Mesendoderm (in vitro differentiated cells): Measurements from ENCODE around the gene TARS2.

Experiments
- DNase-seq: peaks from one replicate; pipeline ENCODE4 v3.0.0; 2013
- H2AK5ac ChIP-seq: 2 replicates; pipeline ENCODE4 v1.6.1; 2013; ENCODE audit warnings: low read length, inconsistent platforms
- H2BK120ac ChIP-seq: 2 replicates; pipeline ENCODE4 v1.6.1; 2013; ENCODE audit warnings: low read depth, mild to moderate bottlenecking, low read length, moderate library complexity, mixed read lengths
- H2BK15ac ChIP-seq: replicated peaks from 2 replicates; pipeline ENCODE4 v1.6.1; 2013; ENCODE audit warnings: low read depth, mild to moderate bottlenecking, moderate library complexity
- H2BK5ac ChIP-seq: 2 replicates; pipeline ENCODE4 v1.6.1; 2013; ENCODE audit warnings: low read length, inconsistent platforms
- H3K18ac ChIP-seq: 2 replicates; pipeline ENCODE4 v1.6.1; 2013; ENCODE audit warnings: mild to moderate bottlenecking, low read length, mixed read lengths
- H3K23ac ChIP-seq: one replicate; pipeline ENCODE4 v1.6.1; 2013; ENCODE audit warnings: low read length
- H3K27ac ChIP-seq: 2 replicates; pipeline ENCODE4 v1.5.1; 2013; ENCODE audit warnings: low read depth, mild to moderate bottlenecking, inconsistent platforms, low read length, moderate library complexity
- H3K27me3 ChIP-seq: 2 replicates; pipeline ENCODE4 v1.6.1; 2013; ENCODE audit warnings: low read length, control low read depth, mild to moderate bottlenecking, inconsistent platforms; ENCODE audit not compliant: insufficient read depth, poor library complexity
- H3K36me3 ChIP-seq: 2 replicates; pipeline ENCODE4 v1.6.1; 2013; ENCODE audit warnings: low read length, inconsistent platforms; ENCODE audit not compliant: control insufficient read depth, insufficient read depth
- H3K4ac ChIP-seq: one replicate; pipeline ENCODE4 v1.6.1; 2013; ENCODE audit warnings: low read depth, mild to moderate bottlenecking, low read length, moderate library complexity
- H3K4me1 ChIP-seq: 2 replicates; pipeline ENCODE4 v1.6.1; 2013; ENCODE audit warnings: low read depth, low read length, inconsistent platforms; ENCODE audit not compliant: control insufficient read depth
- H3K4me2 ChIP-seq: 2 replicates; pipeline ENCODE4 v1.6.1; 2013; ENCODE audit warnings: low read length
- H3K4me3 ChIP-seq: 2 replicates; pipeline ENCODE4 v1.5.1; 2013; ENCODE audit warnings: mild to moderate bottlenecking, low read length
- H3K56ac ChIP-seq: one replicate; pipeline ENCODE4 v1.6.1; 2013; ENCODE audit warnings: low read length
- H3K79me1 ChIP-seq: 2 replicates; pipeline ENCODE4 v1.6.1; 2013; ENCODE audit warnings: low read length, inconsistent platforms
- H3K79me2 ChIP-seq: 2 replicates; pipeline ENCODE4 v1.6.1; 2013; ENCODE audit warnings: mild to moderate bottlenecking, low read length; ENCODE audit not compliant: control insufficient read depth, insufficient read depth
- H3K9ac ChIP-seq: 2 replicates; pipeline ENCODE4 v1.6.1; 2013; ENCODE audit warnings: low read length, inconsistent platforms
- H4K5ac ChIP-seq: one replicate; pipeline ENCODE4 v1.6.1; 2013; ENCODE audit warnings: low read length
- H4K8ac ChIP-seq: one replicate; pipeline ENCODE4 v1.6.1; 2013; ENCODE audit warnings: low read depth, mild to moderate bottlenecking, control low read depth, low read length, moderate library complexity
- WGBS: extraction: QIAGEN DNeasy Blood & Tissue Kit; methylation state at CpG from one replicate; pipeline ENCODE4 v1.1.7; 2013; ENCODE audit warnings: low lambda C conversion rate, missing lambda C conversion rate; ENCODE audit not compliant: insufficient coverage; ENCODE audit errors: extremely low coverage; 5-methylcytosine and 5-hydroxymethylcytosine counted together

TARS2 gene

DNA sequence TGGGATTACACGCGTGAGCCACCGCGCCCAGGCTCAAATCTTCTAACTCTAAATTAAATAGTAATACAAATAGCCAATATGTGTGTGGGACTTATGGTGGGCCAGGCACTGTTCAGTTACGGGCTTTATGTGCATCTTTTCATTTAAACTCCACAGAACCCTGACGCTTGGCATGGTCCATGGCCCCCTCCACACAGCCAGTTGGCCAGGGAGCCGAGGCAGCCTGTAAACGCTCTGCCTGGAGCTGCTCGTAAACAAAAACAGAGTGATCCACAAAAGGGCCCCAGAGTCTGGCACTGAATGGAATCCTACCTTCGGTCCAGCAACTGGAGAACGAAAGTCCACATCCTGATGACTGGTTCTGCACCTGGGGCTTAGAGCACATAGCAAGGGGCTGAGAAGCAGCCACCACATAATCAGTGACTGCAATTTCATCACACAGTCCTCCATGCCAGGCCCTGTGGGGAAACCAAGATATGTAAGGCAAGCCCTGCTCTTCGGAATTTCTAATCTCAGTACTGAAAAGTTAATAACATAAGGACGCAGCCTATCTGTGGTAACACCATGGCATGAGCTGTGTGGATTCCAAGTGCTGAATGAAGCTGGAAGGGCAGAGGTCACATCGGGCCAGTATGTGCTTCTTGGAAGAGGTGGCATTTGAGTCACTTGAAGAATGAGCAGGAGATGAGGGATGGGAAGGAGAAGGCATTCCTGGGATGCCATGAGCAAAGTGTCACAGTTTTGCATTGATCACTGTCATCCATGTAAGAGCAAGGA is 48.5 kb downstream of the TARS2 start:
- Histone ChIP-seq H4K8ac (no peak overlapping the region), H3K56ac (peak overlapping the region; percentile 49), H3K4me2 (no peak overlapping the region), H2BK120ac (no peak overlapping the region), H4K5ac (no peak overlapping the region), H3K4ac (peak overlapping the region; percentile 79), H3K27me3 (no peaks in the 10 kb centered on the region), H2AK5ac (no peak overlapping the region), H3K79me1 (no peaks in the 10 kb centered on the region), H3K79me2 (no peaks in the 10 kb centered on the region), H2BK15ac (no peak overlapping the region), H3K36me3 (no peaks in the 10 kb centered on the region), H3K18ac (no peak overlapping the region), H2BK5ac (no peak overlapping the region), H3K27ac (no peak overlapping the region), H3K4me1 (peaks cover 2% of the 10 kb centered on the region), H3K23ac (no peak overlapping the region), H3K4me3 (no peak overlapping the region), H3K9ac (no peak overlapping the region)
- peak; percentile 97 for DNase-seq
- no CpG with 5 or more reads among the region's 14 CpGs for WGBS

DNA sequence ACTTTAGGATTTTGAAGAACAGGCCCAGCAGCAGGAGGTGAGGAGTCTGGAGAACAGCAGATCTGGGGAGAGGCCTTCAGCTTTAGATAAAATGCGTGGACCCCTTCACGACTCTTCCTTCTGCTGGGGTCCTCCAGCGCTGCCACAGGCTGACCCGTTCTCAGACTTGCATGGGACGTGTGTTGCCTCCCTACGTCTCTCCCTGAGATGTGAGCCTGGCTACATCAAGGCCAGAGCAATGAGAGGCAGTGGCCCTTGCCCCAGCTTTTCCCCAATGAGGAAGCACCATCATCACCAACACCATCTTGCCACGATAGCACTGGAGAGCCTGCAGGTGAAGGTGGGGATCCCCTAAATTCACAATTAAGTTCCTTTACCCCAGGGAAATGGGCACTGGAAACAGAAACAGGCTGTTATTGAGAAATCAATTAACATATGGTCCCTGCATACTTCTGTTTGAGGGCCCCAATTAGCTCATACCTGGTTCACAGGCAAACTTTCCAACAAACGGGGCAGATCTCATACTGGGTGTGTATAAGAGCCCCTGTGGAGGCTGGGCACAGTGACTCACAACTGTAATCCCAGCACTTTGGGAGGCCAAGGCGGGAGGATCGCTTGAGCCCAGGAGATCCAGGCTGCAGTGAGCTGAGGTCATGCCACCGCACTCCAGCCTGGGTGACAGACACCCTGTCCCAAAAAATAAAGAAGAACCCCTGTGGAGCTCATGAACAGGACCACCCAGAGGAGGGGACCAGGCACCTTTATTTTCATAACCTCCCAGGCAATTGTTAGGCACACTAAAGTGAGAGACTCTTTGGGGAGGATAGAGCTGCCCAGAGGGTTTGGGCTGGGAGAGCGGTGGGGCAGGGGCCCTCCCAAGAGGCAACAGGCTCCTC is 49.9 kb downstream of the TARS2 start:
- Histone ChIP-seq H3K27me3 (no peaks in the 10 kb centered on the region), H3K4me2 (no peak overlapping the region), H3K27ac (no peak overlapping the region), H2AK5ac (no peak overlapping the region), H3K36me3 (no peaks in the 10 kb centered on the region), H3K56ac (peak overlapping the region; percentile 71), H3K79me2 (no peaks in the 10 kb centered on the region), H2BK15ac (no peak overlapping the region), H3K9ac (peak overlapping the region; percentile 40), H3K4me3 (no peak overlapping the region), H2BK5ac (no peak overlapping the region), H4K5ac (no peak overlapping the region), H4K8ac (no peak overlapping the region), H3K4ac (no peak overlapping the region), H3K23ac (no peak overlapping the region), H2BK120ac (no peak overlapping the region), H3K18ac (no peak overlapping the region), H3K4me1 (peaks cover 2% of the 10 kb centered on the region), H3K79me1 (no peaks in the 10 kb centered on the region)
- peak; percentile 45 for DNase-seq
- WGBS: no CpG with 5 or more reads among the region's 12 CpGs

DNA sequence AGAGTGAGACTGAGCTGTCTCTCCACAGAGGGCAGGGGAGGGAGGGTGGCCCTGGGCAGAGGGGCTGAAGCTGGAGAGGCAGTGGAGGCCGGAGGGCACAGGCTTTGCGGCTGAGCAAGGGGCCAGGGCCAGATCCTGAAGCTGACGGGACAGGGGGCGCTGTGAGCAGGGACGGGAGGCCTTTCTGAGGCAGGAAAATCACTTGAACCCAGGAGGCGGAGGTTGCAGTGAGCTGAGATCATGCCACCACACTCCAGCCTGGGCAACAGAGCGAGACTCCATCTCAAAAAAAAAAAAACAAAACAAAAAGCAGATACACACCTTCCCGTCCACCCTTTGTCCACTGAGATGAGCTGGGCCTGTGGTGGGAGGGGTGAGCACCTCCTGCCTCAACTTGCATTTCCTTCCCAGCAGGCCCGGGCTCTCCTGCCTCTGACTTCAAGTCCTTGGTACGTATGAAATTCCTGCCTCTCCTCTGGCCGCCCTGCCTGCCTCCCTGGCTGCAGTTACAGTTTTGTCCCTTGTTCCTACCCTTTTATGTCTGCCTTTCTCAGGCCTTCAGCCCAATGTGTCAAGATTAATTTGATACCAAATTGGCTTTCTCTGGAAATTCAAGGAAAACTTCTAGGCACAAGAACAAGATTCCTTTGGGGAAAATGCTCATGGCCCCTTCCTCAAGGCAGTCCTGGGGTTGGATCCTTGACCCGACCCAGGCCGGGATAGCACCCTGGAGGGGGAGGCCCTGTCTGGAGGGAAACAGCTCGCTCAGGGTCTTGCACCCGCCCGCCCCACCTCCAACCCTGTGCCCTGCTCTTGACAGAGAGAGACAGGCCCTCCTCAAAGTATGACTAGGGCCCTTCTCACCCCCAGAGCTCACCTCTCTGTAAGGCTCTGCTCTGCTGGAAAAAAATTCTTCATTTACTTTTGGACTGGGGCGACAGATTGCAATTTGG is 50.8 kb downstream of the TARS2 start:
- no CpG with 5 or more reads among the region's 17 CpGs for WGBS
- Histone ChIP-seq H4K8ac (no peak overlapping the region), H3K79me2 (no peaks in the 10 kb centered on the region), H3K23ac (no peak overlapping the region), H3K4ac (peak overlapping the region; percentile 20), H3K4me1 (peaks cover 2% of the 10 kb centered on the region), H2BK5ac (peak overlapping the region; percentile 19), H2BK15ac (no peak overlapping the region), H3K27me3 (no peaks in the 10 kb centered on the region), H3K18ac (peak overlapping the region; percentile 16), H3K4me3 (no peak overlapping the region), H3K4me2 (no peak overlapping the region), H2BK120ac (no peak overlapping the region), H3K36me3 (no peaks in the 10 kb centered on the region), H4K5ac (no peak overlapping the region), H3K56ac (peak overlapping the region; percentile 71), H3K79me1 (no peaks in the 10 kb centered on the region), H3K9ac (peak overlapping the region; percentile 40), H2AK5ac (no peak overlapping the region), H3K27ac (peak overlapping the region; percentile 32)
- DNase-seq: peak; percentile 95

DNA sequence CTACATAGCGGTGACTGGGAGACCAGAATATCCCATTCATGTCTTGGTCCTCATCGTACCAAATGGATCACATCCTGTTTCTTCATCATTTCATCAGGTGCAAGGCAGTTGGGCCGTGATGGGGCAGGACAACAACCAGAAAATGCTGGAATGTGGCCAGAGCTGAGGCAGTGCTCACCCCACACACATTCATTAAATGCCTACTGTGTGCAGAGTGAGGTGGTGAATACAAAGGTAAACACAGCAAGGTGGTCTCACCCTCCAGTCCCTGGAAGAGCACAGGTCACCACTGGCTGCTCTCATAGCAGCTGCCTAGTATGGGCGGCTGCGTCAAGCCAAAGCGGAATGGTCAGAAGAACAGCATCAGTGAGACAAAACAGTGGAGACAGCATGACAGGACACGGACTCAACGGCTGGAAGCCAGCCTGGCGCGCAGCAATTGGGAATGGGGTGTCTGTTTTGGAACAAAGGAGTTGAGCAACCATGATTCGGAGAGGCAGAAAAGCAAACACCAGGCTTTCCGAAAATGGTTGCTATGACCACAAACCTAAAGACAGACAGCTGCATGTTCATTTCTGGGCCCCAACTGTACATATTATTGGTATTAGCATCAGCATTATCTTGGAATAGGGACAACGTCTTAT is 56.4 kb downstream of the TARS2 start:
- no CpG with 5 or more reads among the region's 13 CpGs for WGBS
- no peaks in the 10 kb centered on the region for H3K79me1 ChIP-seq
- no peak overlapping the region for H3K4me2 ChIP-seq
- H3K36me3 ChIP-seq: no peaks in the 10 kb centered on the region
- no peak overlapping the region for H3K4me3 ChIP-seq
- H2BK5ac ChIP-seq: no peak overlapping the region
- H3K4me1 ChIP-seq: no peaks in the 10 kb centered on the region
- no peak overlapping the region for H3K27ac ChIP-seq
- H3K9ac ChIP-seq: peak overlapping the region; percentile 29
- H3K4ac ChIP-seq: no peak overlapping the region
- H3K56ac ChIP-seq: no peak overlapping the region
- no peaks in the 10 kb centered on the region for H3K79me2 ChIP-seq
- H2BK15ac ChIP-seq: no peak overlapping the region
- no peak overlapping the region for H3K18ac ChIP-seq
- H2AK5ac ChIP-seq: no peak overlapping the region
- no peak overlapping the region for H4K5ac ChIP-seq
- H2BK120ac ChIP-seq: no peak overlapping the region
- no peak overlapping the region for H3K23ac ChIP-seq
- no peak overlapping the region for H4K8ac ChIP-seq
- H3K27me3 ChIP-seq: no peaks in the 10 kb centered on the region
- DNase-seq: no peak

DNA sequence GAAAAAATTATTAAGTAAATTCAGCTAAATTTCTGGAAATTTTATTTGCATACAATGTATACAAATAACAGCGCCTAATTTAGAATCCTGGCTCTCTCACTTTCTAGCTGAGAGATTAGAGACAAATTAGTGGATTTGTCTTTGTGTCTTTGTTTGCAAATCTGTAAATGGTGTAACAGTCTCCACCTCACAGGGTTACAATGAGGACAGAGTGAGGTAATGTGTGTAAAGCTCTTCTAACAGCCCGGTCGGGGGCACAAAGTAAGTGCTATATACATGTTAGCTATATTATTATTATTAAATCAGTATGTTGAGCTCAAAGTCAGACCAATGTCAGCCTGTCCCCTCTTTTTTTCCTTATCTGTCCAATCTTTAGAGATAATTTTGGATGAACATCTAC is 57.0 kb downstream of the TARS2 start:
- H4K5ac ChIP-seq: no peak overlapping the region
- H3K79me1 ChIP-seq: no peaks in the 10 kb centered on the region
- H3K27me3 ChIP-seq: no peaks in the 10 kb centered on the region
- H3K18ac ChIP-seq: no peak overlapping the region
- H3K4me2 ChIP-seq: no peak overlapping the region
- no peaks in the 10 kb centered on the region for H3K79me2 ChIP-seq
- H4K8ac ChIP-seq: no peak overlapping the region
- H3K23ac ChIP-seq: no peak overlapping the region
- WGBS: no CpG with 5 or more reads among the region's 3 CpGs
- H2BK5ac ChIP-seq: no peak overlapping the region
- no peak overlapping the region for H2AK5ac ChIP-seq
- no peaks in the 10 kb centered on the region for H3K36me3 ChIP-seq
- H3K4me3 ChIP-seq: no peak overlapping the region
- no peak overlapping the region for H3K56ac ChIP-seq
- no peak overlapping the region for H2BK120ac ChIP-seq
- no peak overlapping the region for H3K4ac ChIP-seq
- H3K27ac ChIP-seq: no peak overlapping the region
- no peaks in the 10 kb centered on the region for H3K4me1 ChIP-seq
- H2BK15ac ChIP-seq: no peak overlapping the region
- no peak for DNase-seq
- no peak overlapping the region for H3K9ac ChIP-seq
